ENCODE measurements around the gene SND1.

DNA sequence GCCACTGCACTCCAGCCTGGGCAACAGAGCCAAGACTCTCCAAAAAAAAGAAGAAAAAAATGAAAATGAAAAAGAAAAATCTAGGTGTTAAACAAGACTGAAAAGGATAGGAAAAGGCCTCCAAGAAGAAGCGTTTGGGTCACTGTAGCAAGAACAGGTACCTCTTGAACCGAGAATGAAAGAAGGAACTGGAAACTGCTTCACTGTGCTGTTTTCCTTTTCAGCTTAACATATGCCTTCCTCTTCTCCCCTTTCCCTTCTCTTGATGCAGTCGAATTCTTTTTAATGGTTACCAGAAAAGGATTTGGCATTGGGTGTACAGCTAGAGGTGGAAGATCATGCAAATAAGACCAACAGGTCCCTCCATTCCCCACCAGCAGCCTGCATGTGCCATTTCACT lies 351.2 kb downstream of the SND1 start:
- TF ChIP-seq POLR2AphosphoS5 (IDR thresholded peaks at IDR 0.05; ENCODE audit: low read depth, low read length) (no peak), POLR2A (IDR thresholded peaks at IDR 0.05; ENCODE audit: low read depth, low read length) (no peak)

Data from GM12892 (cell line).